ENCODE measurements around the gene EIF2AK3.

The EIF2AK3 gene

DNA sequence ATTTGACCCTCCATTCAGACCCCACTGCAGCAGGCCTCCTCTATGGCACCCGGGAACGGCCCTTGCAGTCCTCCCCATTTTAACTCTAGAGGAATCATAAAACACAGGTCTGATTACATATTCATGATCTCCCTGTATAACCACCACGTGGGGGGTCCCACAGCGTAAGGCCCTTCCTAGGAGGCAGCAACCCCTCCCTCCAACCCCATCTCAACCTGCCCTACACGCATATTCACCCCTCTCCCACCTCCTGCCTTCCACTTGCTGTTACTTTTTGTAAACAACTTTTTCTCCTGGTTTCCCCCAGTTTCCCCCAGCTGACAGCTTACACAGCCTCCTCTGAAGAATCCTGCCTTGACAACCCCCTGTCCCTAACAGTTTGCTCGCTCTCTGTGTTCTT is 89.6 kb downstream of the EIF2AK3 start:
- no peak for DNase-seq

DNA sequence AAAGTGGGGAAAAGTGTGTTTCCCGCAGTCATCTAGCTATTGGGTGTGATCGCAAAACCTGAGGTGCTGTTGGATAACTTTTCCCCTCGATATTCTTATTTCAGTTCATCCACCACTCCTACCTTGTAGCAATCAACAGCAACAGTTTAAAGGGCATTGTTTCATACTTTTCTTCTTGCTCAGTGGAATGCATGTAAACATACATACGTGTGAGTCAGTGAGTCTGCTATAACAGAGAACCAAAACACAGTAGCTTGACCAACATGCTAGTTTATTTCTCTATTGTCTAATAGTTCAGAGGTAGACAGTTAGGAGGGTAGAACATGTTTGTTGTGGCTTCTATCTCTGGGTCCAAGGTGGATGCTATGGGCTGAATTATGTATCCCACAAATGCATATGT is 97.2 kb downstream of the EIF2AK3 start:
- no peak for DNase-seq

- DNase-seq = no peak
These were observed 105.7 kb downstream of the EIF2AK3 start for GRCh38 chr2:88521445-88522073.

- no peak for DNase-seq
These were observed 109.5 kb downstream of the EIF2AK3 start for GRCh38 chr2:88517759-88518201.

Measured in stimulated activated CD8-positive, alpha-beta memory T cell treated with anti-CD3 and anti-CD28 coated beads, Interleukin-4, amount 100 ng/mL, for 48 hours (primary cell).